Occipital lobe (tissue), 2 donors: ENCODE measurements around the gene MAD1L1. TPM values are rescaled to one million over a fixed set of nuclear protein-coding genes. Genes with fewer than 3 reads are reported as not detected.
"Not testable (repeated sequence)": the region's sequence is repeated elsewhere in the genome, so short reads cannot be mapped to it uniquely, and the experiment has no call there.

Experiments
- DNase-seq: peaks from one replicate; lab custom pipeline; 2025; lab: John Stamatoyannopoulos, UW
- total RNA-seq: library from RNA; depleted of rRNA; stranded (reverse); fragments of >200 nt; gene quantifications from one replicate; pipeline ENCODE4 v1.2.3, GENCODE V29; 2014

The MAD1L1 gene
- total RNA-seq, 1 donor from 2014 or later: 24.2 TPM

DNA sequence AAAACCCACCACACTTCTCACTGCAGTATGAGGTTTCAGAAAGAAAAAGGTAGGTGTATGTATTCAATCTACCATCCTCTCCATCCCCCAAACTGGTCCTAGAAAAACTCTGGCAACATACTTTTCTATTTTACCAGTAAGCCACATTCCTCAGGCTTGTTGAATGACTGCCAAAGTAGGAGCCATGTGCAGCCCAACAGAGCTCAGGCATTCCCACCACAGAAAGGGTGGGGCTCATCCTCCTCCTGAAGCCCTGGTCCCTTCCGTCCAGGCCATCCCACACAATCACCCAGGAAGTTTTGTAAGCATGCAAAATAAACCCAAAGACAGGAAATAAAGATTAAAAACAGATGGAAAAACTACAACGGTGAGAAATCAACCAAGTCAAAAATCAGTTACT lies 57.2 kb downstream of the MAD1L1 start:
- no peak for DNase-seq

GRCh38 chr7:2175091-2175490 lies 57.7 kb downstream of the MAD1L1 start:
- no peak for DNase-seq

DNA sequence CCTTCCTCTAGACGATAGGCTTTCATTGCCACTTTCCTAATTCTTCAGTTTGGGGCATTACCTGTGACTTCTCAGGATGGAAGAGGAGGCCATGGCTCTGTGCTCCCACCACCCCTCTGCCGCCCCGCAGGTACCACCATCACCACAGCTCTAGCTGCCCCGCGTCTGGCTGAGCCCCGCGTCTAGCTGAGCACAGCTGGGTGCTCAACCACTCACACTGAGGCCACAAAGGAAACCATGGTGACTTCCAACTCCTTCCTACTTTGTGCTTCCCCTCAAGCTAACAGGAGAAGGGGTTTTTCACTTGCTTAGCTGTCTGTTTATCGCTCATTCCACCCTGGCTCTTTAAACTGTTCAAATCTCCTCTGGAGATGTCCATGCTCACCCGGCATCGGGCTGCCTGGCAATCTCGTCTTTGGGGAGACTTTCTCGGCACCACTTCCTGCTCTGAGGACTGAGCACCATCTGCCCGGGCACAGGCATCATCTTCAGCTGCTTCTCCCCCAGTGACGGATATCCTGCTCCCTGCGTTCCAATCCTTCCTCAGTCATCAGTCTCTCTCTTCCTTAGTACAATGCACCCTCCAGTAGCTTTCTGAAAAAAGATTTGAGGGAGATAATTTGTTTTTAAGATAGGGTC lies 59.4 kb downstream of the MAD1L1 start:
- no peak for DNase-seq

DNA sequence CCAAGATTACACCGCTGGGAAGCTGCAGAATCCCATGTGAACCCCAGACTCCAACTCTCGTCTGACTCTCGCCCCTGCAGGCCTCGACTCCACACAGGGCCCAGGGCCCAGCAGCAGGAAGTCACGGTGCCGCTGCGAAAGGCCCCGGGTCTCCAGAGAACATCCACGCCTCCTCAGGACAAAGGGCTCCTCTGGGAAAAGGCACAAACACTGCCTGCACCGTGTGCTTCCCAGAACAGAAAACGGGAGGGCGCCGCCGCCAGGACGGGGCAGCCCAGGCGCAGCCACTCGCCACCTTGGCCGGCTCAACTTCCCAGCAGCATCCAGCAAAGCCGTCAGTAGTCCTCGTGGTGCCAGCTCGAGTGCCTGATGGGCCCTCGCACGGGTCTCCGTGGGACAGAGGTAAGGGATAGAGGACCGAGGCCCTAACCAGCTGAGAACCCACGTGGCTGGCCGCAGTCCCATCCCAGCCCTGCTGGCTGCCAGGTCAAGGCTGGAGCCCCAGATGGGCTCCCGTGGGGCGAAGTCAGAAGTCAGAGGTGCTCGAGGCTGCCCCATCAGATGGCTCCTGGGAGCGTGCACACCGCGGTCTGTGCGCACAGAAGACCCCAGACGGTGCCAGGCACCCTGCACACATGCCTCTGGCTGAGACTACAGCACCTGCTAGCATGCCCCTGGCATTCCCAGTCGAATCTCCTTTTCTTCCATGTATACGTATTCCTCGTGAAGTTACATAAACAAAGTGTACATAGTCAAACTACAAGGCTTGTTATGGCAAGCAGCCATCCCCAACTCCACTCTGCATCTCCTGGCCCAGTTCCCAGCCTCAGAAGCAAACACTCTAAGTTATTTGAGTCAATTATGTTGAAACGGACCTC lies 60.2 kb downstream of the MAD1L1 start:
- no peak for DNase-seq

GRCh38 chr7:2171855-2172254 lies 60.9 kb downstream of the MAD1L1 start:
- no peak for DNase-seq

GRCh38 chr7:2170576-2171521 lies 61.9 kb downstream of the MAD1L1 start:
- no peak for DNase-seq

DNA sequence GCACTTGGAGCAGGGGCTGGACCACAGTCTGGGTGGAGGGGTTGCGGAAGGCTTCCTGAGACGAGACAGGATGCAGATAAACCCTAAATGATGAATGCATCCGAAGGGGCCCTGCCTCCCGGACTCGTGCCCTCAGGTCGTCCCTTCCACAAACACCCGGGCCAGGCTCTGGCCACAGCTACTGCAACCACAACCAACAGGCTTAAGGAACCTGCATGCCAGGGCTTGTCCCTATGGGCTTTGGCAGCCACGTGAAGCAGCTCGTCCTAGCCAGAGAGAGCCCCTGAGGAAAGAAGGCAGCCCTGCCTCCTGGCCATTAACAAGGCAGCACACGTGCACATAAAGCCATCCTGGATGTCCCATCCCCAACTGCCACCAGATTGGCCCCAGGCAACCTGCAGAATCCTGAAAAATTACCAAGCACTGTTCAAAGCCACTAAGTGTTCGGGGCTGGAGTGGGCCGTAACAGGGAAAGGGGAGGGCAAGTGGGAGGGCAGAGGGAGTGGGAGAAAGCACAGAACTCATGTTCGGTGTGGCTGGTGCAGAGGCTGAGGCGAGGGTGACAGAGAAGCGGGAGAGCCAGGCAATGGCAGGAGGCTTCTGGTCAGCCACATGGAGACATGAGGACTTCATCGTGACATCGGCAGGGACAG lies 62.7 kb downstream of the MAD1L1 start:
- no peak for DNase-seq

DNA sequence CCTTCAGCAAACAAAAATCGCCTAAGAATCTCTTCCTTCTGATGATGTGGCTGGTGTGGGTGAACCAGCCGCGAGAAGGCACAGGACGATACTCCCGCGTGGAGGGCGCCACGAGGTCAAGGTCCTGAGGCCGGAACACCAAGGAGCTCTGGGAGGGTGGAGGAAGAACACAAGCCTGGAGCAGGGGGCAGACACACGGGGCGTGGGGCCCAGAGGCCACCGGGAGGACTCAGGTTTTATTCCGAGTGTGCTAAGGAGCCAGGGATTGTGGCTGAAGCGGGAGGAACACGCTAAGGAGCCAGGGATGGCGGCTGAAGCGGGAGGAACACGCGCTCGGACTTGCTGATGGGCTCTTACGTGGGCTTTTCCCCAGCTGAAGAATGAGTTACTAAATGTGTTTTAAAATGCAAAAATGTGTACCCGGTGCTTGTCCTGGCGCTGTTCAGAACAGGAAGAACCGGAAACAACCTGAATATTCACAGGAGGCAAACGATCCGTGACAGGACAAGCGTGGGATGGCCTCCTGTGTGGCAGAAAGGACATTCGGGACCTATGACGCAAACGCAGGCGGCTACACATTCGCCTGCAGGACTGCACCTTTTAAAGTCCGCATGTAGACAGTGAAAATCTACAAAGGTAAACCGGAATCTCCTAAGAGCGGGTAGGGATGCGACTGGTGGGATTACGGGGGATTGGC lies 64.0 kb downstream of the MAD1L1 start:
- no peak for DNase-seq

GRCh38 chr7:2166625-2167280 lies 66.0 kb downstream of the MAD1L1 start:
- DNase-seq: no peak

GRCh38 chr7:2165610-2166594 lies 66.8 kb downstream of the MAD1L1 start:
- no peak for DNase-seq

DNA sequence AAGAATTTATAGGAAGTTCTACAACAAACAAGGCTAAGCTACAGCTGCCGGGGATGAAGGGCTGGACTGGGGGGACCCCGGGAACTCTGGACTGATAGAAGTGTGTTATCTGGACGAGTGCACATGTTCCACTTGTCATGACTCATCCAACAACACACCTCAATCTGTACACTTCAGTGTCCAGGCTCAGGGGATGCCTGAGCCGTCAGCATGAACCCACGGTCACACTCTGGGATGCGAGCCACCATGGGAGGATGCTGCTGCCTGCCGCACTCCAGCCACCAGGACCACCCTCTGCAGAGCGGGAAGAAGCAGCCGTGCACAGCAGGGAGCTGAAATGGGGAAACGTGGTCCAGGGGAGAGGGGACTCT lies 67.5 kb downstream of the MAD1L1 start:
- no peak for DNase-seq

DNA sequence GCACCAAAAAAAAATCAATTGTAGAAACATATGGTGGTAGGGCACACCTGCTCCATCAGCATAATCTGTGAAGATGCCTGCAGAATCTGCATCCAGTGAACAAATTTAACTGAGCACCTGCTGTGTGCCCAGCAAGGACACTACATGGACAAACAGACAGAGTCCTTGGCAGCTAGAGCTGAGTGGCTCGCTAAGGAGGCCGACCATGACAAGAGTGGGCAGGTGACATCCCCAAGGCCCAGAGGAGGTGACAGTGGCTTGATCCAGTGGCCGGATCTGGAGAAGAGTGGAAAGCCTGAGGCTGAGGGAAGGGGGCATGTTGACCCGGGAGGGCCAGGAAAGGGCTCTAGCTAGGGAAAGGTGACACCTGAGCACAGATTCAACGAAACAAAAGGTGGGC lies 68.1 kb downstream of the MAD1L1 start:
- DNase-seq: no peak

DNA sequence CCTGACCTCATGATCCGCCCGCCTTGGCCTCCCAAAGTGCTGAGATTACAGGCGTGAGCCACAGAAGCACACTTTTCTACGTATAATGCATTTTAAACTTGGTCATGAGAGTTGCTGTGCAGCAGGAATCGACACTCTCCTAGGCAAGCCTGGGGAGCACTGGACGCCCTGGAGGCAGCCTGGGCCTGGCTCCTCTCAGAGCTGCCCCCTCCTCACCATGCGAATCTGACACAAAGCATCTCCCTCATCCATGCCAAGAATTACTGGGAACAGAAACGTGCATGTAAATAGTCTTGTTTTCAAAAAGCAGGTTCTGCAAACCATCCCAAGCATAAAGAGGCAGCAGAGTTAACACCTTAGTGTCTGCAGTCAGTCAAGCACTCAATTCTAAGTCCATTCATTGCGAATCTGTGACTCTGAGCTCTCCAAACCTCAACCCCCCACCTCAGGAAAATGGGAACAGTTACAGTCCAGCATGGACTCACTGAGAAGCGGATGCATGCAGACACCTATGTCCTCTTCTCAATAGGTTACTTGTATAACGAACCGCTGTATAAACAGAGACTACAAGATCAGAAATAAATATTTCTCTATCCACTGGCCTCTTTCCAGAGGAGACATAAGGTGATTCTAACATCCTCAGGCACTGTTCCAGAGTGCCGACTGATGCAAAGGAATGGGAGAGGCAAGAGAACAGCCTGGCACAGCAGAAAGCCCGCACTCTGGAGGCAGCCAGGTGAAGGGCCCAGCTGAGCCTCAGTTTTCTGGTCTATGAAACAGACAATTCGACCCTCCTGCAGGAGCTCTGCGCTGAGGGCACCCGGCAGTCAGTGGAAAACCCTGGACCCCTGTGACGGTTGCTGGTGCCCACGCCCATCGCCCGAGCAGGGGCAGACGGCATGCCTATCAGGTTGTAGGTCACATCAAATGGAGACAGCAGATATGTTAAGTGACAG lies 68.9 kb downstream of the MAD1L1 start:
- DNase-seq: no peak

GRCh38 chr7:2162959-2163358 lies 69.8 kb downstream of the MAD1L1 start:
- no peak for DNase-seq

DNA sequence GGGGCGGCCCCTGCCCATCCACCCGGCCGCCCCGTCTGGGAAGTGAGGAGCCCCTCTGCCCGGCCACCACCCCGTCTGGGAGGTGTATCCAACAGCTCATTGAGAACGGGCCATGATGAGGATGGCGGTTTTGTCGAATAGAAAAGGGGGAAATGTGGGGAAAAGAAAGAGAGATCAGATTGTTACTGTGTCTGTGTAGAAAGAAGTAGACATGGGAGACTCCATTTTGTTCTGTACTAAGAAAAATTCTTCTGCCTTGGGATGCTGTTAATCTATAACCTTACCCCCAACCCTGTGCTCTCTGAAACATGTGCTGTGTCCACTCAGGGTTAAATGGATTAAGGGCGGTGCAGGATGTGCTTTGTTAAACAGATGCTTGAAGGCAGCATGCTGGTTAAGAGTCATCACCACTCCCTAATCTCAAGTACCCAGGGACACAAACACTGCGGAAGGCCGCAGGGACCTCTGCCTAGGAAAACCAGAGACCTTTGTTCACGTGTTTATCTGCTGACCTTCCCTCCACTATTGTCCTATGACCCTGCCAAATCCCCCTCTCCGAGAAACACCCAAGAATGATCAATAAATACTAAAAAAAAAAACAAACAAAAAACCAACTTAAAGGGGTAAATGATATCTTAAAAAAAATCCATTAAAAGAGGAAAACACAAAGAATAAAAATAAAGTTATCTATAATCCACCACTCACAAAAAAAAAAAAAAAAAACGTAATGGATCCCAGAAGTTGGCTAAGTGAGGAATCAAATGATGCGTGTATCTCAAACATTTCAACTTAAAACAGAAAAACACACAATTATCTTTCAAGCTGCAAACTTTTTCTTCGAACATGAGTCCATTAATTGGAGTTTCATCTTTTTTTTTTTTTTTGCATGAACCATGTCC lies 70.5 kb downstream of the MAD1L1 start:
- not testable (repeated sequence) for DNase-seq

- no peak for DNase-seq
Observed at GRCh38 chr7:2159176-2159520, 73.6 kb downstream of the MAD1L1 start.
